HG02938 (cell line): ENCODE results near the gene GSX1.

ENCODE experiments used
- ATAC-seq: cut with Tn5 transposase; IDR thresholded peaks from one replicate; pipeline ENCODE4 v1.9.1; 2021; ENCODE audit warnings: mild to moderate bottlenecking, moderate library complexity; ENCODE audit not compliant: unreplicated experiment

The GSX1 gene

DNA sequence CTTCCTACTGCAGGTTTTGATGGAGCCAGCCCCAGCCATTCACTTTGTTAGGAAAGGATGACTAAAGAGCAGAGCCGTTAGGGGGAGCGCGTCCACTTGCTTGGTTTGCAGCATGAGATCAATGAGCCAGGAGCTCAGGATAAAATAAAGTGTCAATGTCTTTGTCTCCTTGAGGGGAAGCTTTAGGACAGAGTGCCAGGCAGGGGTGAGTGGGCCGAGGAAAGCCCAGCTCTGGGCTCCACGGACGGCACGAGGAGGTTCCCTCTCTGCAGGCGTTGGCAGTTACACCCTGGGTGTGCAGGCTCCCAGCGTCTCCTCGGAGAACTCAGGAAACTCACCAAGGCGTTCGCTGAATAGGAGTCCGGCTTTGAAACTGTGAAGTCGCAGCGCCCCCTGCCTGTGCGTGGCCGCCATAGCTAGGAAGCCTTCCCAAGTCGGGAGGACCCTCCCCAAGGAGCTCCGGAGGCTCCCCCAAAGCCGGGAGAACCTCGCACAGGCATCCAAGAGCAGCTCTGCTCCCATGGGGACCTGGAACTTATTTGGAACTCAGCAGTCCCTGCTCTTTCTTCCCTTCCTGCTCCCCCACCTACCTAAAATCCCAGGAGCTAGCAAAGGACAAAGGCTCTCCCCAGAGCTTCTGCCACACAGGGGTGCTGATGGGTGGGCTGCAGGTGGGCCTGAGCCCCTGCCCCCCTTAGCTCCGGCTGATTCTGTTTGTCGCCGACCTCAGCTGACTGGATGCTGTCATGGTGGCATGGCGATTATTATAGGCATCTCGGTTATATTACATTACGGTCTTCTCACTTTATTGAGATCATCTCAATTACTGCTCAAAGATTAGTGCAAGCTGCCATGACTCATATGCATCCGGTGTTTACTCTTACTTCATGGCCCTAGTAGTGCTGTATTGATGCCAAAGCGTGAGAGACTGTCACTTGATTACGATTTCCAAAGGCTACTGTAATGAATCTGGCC, 34.4 kb downstream of the GSX1 start:
- no peak for ATAC-seq

- no peak for ATAC-seq
Measured at GRCh38 chr13:27827646-27828045, 35.4 kb downstream of the GSX1 start.

DNA sequence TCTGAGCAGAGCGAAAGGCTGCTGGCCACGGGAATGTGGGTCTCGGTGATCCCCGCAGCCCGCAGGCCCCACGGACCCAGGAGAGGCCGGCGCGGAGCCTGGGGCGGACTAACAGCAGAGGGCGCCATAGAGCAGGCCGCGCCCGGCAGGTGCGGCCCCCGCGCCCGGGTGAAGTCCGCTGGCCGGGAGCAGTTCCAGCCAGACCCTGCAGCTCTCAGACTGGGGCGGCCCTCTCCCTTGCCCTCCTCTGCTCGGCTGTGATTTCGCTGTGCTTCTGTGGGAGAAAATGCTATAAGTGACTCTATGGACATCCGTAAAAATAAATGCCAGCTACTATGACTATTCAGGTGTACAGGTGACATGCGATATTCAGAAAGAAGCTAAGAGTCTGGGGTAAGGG, 37.7 kb downstream of the GSX1 start:
- peak; percentile 45 for ATAC-seq

DNA sequence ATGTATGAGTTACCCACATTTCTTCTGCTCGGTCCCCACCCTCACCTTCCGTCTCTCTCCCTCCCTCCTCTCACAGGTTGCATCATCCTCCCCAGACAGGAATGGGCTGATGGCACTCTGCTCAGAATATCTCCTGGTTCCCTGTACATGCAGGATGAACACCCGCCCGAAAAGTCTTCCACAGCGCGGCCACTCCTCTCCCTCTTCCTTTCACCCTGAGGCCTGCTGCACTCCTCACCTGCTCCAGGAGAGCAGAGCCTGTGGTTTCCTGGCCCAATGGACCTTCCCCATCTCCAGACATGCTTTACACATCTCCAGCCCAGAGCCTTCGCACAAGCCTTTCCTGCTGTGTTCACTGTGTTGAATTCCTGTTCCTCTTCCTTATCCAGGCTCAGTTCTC, 40.9 kb downstream of the GSX1 start:
- ATAC-seq = no peak

DNA sequence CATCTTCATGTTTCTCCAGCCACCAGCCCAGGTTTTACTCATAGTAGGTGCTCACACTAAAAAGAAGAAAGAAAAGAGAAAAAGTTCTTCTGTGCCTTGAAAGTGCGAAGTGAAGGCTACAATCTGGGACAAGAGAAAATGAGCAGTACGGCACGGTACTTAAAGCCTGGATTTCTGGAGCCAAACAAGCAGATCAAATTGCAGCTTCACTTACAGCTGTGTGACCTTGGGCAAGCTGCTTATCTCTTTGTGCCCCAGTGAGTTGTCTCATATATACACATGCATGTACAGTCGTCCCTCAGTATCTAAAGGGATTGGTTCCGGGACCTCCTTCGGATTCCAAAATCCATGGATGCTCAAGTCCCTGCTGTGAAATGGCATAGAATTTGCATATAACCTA, 41.8 kb downstream of the GSX1 start:
- ATAC-seq = no peak

DNA sequence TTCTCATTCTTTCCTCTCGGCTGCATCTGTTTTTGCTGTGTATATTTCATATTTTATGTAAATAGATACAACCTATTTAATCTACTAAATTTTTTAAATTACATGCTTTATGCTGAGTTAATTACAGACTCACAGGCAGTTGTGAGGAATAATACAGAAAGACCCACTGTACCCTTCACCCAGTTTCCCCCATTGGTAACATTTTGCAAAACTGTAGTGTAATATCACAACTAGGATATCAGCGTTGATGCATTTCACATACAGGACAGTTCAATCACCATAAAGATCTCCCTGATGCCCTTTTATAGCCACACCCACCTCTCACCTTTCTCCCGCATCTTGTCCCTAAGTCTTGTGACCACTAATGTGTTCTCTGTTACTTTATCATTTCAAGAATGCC, 43.5 kb downstream of the GSX1 start:
- no peak for ATAC-seq

- no peak for ATAC-seq
Measured at GRCh38 chr13:27839809-27840467, 47.7 kb downstream of the GSX1 start.

GRCh38 chr13:27842571-27842970, 50.3 kb downstream of the GSX1 start:
- ATAC-seq = no peak
